ENCODE results near the gene GTF2A1L.

DNA sequence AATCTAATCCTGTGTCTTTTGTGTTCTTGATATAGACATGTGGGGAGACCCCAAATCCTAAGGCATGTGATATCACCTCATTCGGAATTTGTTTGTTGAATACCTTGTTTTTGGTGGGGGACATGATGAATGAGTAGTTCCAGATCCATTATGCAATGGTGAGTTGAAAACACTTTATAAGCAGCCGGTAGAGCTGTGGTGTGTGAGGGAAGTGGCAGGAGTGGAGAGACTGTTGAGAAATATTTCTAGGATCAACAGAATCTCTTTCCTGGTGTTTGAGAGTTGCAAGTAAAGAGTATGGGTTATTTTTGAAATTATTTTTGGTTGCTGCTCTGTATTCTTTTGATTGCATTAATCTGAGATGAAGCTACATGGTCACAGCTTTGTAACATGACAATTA, 103.5 kb downstream of the GTF2A1L start:
- TF ChIP-seq, protein P1, sequence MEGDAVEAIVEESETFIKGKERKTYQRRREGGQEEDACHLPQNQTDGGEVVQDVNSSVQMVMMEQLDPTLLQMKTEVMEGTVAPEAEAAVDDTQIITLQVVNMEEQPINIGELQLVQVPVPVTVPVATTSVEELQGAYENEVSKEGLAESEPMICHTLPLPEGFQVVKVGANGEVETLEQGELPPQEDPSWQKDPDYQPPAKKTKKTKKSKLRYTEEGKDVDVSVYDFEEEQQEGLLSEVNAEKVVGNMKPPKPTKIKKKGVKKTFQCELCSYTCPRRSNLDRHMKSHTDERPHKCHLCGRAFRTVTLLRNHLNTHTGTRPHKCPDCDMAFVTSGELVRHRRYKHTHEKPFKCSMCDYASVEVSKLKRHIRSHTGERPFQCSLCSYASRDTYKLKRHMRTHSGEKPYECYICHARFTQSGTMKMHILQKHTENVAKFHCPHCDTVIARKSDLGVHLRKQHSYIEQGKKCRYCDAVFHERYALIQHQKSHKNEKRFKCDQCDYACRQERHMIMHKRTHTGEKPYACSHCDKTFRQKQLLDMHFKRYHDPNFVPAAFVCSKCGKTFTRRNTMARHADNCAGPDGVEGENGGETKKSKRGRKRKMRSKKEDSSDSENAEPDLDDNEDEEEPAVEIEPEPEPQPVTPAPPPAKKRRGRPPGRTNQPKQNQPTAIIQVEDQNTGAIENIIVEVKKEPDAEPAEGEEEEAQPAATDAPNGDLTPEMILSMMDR (conservative IDR thresholded peaks at IDR 0.05), result no peak
- no peak for TF ChIP-seq EZH2 (IDR thresholded peaks at IDR 0.05; ENCODE audit: low read depth)
